Measurements from ENCODE around the gene PPIP5K1.

- TF ChIP-seq CTCF (conservative IDR thresholded peaks at IDR 0.05; ENCODE audit: low read depth, low read length) (no peak), EZH2 (IDR thresholded peaks at IDR 0.05; ENCODE audit: borderline replicate concordance, low read depth, low read length, poor library complexity, severe bottlenecking) (no peak)
These were observed 44.6 kb downstream of the PPIP5K1 start for GRCh38 chr15:43545426-43545825.
